HG03045 (cell line): ENCODE results near the gene USP7.
"Not testable (repeated sequence)": the region's sequence is repeated elsewhere in the genome, so short reads cannot be mapped to it uniquely, and the experiment has no call there.

Source experiments
- ATAC-seq: cut with Tn5 transposase; IDR thresholded peaks from one replicate; pipeline ENCODE4 v1.9.1; 2021; ENCODE audit warnings: mild to moderate bottlenecking, moderate library complexity; ENCODE audit not compliant: unreplicated experiment

USP7 gene

GRCh38 chr16:8963821-8964441 lies at the start of gene USP7:
Gene USP7, minus strand, starts transcription at chr16:8963906. Its CDS starts 621 bp downstream, at chr16:8963285.
- peak; percentile 84 for ATAC-seq

- no peak for ATAC-seq
These were observed 49.8 kb upstream of the USP7 start for GRCh38 chr16:9013508-9013864.

GRCh38 chr16:9012848-9013507 lies 49.3 kb upstream of the USP7 start:
- no peak for ATAC-seq

GRCh38 chr16:9012330-9012729 lies 48.6 kb upstream of the USP7 start:
- ATAC-seq = no peak

- ATAC-seq = peak; percentile 67
These were observed 45.0 kb upstream of the USP7 start for GRCh38 chr16:9008601-9009260.

GRCh38 chr16:9007177-9007794 lies 43.6 kb upstream of the USP7 start:
- ATAC-seq = no peak

- ATAC-seq = no peak
These were observed 40.5 kb upstream of the USP7 start for GRCh38 chr16:9004183-9004582.

- no peak for ATAC-seq
These were observed 40.1 kb upstream of the USP7 start for GRCh38 chr16:9003763-9004162.

GRCh38 chr16:9003322-9003721 lies 39.6 kb upstream of the USP7 start:
- no peak for ATAC-seq

- ATAC-seq = no peak
These were observed 38.3 kb upstream of the USP7 start for GRCh38 chr16:9002042-9002441.

GRCh38 chr16:9000664-9001063 lies 37.0 kb upstream of the USP7 start:
- ATAC-seq = no peak

- ATAC-seq = no peak
These were observed 36.1 kb upstream of the USP7 start for GRCh38 chr16:8999800-9000199.

- ATAC-seq = no peak
These were observed 34.4 kb upstream of the USP7 start for GRCh38 chr16:8998108-8998507.

- ATAC-seq = no peak
These were observed 33.2 kb upstream of the USP7 start for GRCh38 chr16:8996891-8997290.

GRCh38 chr16:8990445-8990844 lies 26.7 kb upstream of the USP7 start:
- ATAC-seq = no peak

- ATAC-seq = no peak
These were observed 25.6 kb upstream of the USP7 start for GRCh38 chr16:8989099-8989878.

- ATAC-seq = no peak
These were observed 23.1 kb upstream of the USP7 start for GRCh38 chr16:8986818-8987191.

GRCh38 chr16:8986111-8986510 lies 22.4 kb upstream of the USP7 start:
- ATAC-seq = no peak

- no peak for ATAC-seq
These were observed 19.1 kb upstream of the USP7 start for GRCh38 chr16:8982816-8983215.

- ATAC-seq = not testable (repeated sequence)
These were observed 18.2 kb upstream of the USP7 start for GRCh38 chr16:8981901-8982300.

- not testable (repeated sequence) for ATAC-seq
These were observed 12.5 kb upstream of the USP7 start for GRCh38 chr16:8976189-8976588.
